HFFc6 (cell line): ENCODE results near the gene ST3GAL3. TPM values are rescaled to one million over a fixed set of nuclear protein-coding genes. Genes with fewer than 3 reads are reported as not detected.

Experiments
- DNase-seq: peaks from one replicate; pipeline ENCODE4 v3.0.0-alpha.2; 2018
- H3K27ac Mint-ChIP-seq: 2 replicates; pipeline ENCODE4 v1.8.0; 2020; ENCODE audit warnings: mild to moderate bottlenecking, mixed read lengths
- H3K27me3 Mint-ChIP-seq: 2 replicates; pipeline ENCODE4 v1.8.0; 2021; ENCODE audit warnings: mild to moderate bottlenecking, moderate library complexity, mixed read lengths; ENCODE audit not compliant: insufficient read depth
- H3K36me3 Mint-ChIP-seq: 2 replicates; pipeline ENCODE4 v1.8.0; 2021; ENCODE audit warnings: low read depth, mixed read lengths
- H3K4me1 Mint-ChIP-seq: 2 replicates; pipeline ENCODE4 v1.8.0; 2020; ENCODE audit warnings: low read depth, mixed read lengths
- H3K4me3 Mint-ChIP-seq: 2 replicates; pipeline ENCODE4 v1.8.0; 2020; ENCODE audit warnings: mild to moderate bottlenecking, moderate library complexity, mixed read lengths
- H3K9me3 Mint-ChIP-seq: 2 replicates; pipeline ENCODE4 v1.8.0; 2020; ENCODE audit warnings: mild to moderate bottlenecking, mixed read lengths
- total RNA-seq, 6 experiments: library from RNA; stranded (reverse); fragmentation: NEBNext Ultra II Directional; extraction: Animal tissue kit (Norgen Biotek cat#: 25700); gene quantifications; 2 replicates in 1 of 6; 3 replicates in 5 of 6; pipeline ENCODE4 v1.2.3, GENCODE V29; 2021
- TF ChIP-seq, protein P1 (sequence below): fragments of 200-600 bp; sonication (generic); IDR thresholded peaks from 2 replicates; pipeline ENCODE4 v1.5.0; 2021; ENCODE audit warnings: antibody characterized with exemption, mild to moderate bottlenecking

The ST3GAL3 gene
- total RNA-seq, 6 experiments from 2014 or later, result 15.2 to 22.3 (median 18.0) TPM

DNA sequence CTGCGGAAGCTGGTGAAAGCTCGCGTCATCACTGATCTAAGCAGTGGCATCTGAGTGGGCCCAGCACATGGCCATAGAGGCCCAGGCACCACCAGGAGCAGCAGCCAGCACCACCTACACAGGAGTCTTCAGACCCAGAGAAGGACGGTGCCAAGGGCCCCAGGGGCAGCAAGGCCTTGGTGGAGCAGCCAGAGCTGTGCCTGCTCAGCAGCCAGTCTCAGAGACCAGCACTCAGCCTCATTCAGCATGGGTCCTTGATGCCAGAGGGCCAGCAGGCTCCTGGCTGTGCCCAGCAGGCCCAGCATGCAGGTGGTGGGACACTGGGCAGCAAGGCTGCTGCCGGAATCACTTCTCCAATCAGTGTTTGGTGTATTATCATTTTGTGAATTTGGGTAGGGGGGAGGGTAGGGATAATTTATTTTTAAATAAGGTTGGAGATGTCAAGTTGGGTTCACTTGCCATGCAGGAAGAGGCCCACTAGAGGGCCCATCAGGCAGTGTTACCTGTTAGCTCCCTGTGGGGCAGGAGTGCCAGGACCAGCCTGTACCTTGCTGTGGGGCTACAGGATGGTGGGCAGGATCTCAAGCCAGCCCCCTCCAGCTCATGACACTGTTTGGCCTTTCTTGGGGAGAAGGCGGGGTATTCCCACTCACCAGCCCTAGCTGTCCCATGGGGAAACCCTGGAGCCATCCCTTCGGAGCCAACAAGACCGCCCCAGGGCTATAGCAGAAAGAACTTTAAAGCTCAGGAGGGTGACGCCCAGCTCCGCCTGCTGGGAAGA, 223.0 kb downstream of the ST3GAL3 start:
- Mint-ChIP-seq H3K9me3 (peaks cover 12% of the 10 kb centered on the region), H3K36me3 (peaks cover 35% of the 10 kb centered on the region), H3K27me3 (peaks cover 3% of the 10 kb centered on the region; the same call in 1 of the 2 replicates), H3K4me1 (peaks cover 38% of the 10 kb centered on the region), H3K4me3 (no peak overlapping the region), H3K27ac (no peak overlapping the region)
- DNase-seq, result no peak
- TF ChIP-seq, protein P1, sequence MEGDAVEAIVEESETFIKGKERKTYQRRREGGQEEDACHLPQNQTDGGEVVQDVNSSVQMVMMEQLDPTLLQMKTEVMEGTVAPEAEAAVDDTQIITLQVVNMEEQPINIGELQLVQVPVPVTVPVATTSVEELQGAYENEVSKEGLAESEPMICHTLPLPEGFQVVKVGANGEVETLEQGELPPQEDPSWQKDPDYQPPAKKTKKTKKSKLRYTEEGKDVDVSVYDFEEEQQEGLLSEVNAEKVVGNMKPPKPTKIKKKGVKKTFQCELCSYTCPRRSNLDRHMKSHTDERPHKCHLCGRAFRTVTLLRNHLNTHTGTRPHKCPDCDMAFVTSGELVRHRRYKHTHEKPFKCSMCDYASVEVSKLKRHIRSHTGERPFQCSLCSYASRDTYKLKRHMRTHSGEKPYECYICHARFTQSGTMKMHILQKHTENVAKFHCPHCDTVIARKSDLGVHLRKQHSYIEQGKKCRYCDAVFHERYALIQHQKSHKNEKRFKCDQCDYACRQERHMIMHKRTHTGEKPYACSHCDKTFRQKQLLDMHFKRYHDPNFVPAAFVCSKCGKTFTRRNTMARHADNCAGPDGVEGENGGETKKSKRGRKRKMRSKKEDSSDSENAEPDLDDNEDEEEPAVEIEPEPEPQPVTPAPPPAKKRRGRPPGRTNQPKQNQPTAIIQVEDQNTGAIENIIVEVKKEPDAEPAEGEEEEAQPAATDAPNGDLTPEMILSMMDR, result peak; percentile 66

DNA sequence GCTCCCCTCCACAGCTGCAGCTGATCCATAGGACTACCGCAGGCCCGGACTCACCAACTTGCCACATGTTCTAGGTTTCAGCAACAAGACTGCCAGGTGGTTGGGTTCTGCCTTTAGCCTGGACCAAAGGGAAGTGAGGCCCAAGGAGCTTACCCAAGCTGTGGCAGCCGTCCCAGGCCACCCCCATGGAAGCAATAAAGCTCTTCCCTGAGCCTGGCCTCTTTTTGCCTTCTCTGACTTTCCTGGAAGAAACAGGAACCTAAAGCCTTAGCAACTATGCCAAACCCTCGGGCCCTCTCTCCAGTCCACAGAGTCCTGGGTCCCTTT, 223.6 kb downstream of the ST3GAL3 start:
- no peak for DNase-seq
- Mint-ChIP-seq H3K27me3 (peaks cover 3% of the 10 kb centered on the region; the same call in 1 of the 2 replicates), H3K36me3 (peaks cover 30% of the 10 kb centered on the region), H3K27ac (no peak overlapping the region), H3K9me3 (peaks cover 12% of the 10 kb centered on the region), H3K4me3 (no peak overlapping the region), H3K4me1 (peaks cover 38% of the 10 kb centered on the region)
- TF ChIP-seq, protein P1, result no peak

DNA sequence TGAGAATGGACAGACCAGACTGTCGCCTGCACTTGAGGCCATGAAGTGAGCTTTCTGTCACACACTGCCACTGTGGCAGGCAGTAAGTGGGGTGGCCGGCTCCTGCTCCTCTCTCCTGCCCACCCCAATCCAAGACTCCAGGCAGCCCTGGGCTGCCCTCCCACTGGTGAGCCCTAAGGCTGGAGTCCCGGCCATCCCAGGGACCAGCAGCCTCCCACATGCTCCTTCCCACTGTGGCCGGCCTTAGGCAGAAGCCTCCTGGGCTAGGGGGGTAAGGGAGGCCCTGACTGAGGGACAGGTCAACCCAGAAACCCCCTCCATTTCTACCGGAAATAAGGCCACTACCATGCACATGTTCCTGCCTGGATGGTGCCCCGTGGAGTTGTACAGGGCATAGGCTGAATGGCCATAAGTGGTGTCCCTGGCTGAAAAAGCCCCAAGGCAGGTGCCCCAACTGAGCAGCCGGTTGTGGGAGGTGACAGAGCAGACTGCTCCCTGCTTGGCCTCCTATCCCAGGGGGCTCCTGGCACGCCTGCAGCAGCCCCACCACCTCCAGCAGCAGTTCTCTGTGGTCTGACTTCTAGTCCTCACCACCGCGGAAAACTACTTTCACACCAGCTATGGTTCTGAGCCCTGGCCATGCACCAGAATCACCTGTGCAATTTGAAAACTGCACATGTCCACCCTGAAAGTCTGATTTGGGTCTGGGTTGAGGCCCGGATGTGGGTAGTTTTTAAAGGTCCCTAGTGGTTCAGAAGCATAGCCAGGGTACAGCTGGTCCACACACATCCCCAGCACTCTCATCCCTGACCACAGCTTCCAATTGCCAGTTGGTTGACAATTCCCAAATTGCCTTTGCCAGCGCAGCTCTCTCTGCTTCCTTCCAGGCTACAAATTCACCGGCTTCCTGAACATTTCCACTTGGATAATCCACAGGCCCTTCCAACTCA, 224.7 kb downstream of the ST3GAL3 start:
- Mint-ChIP-seq H3K27me3 (peaks cover 3% of the 10 kb centered on the region; the same call in 1 of the 2 replicates), H3K36me3 (peaks cover 22% of the 10 kb centered on the region), H3K9me3 (peaks cover 12% of the 10 kb centered on the region), H3K27ac (no peak overlapping the region; the same call in 1 of the 2 replicates), H3K4me1 (peaks cover 38% of the 10 kb centered on the region), H3K4me3 (no peak overlapping the region)
- DNase-seq, result no peak
- TF ChIP-seq, protein P1, result no peak

DNA sequence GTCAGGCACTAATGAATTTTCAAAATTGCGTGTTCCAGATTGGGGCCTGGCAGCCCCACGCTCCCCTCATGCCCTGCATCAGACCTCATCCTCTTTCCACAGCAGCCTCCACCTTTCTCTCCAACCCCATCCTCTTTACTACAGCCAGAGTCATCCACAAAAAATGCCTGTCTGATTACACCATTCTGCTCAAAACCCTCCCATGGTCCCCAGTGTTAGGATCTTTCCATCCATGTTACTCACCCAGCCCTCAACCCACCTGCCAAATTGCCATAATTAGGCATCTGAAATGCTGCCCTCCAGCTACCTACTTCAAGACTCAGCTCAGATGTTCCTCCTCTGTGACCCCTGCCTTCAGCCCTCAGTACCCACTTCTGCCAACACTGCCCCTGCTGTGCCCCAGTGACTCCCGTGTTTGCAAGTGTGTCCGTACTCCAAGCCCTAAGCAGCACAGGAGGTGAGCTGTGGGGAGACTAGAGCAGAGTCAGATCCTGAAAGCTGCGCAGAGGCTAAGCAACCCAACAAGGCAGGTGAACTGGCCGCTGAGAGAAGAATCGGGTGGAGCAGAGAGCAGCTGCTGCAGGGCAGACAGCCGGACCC, 225.6 kb downstream of the ST3GAL3 start:
- Mint-ChIP-seq H3K4me1 (peaks cover 32% of the 10 kb centered on the region), H3K4me3 (peak overlapping the region; percentile 69), H3K36me3 (peaks cover 14% of the 10 kb centered on the region), H3K27ac (peak overlapping the region; percentile 32), H3K9me3 (peaks cover 7% of the 10 kb centered on the region), H3K27me3 (no peaks in the 10 kb centered on the region)
- DNase-seq, result peak; percentile 46
- TF ChIP-seq, protein P1, result no peak

DNA sequence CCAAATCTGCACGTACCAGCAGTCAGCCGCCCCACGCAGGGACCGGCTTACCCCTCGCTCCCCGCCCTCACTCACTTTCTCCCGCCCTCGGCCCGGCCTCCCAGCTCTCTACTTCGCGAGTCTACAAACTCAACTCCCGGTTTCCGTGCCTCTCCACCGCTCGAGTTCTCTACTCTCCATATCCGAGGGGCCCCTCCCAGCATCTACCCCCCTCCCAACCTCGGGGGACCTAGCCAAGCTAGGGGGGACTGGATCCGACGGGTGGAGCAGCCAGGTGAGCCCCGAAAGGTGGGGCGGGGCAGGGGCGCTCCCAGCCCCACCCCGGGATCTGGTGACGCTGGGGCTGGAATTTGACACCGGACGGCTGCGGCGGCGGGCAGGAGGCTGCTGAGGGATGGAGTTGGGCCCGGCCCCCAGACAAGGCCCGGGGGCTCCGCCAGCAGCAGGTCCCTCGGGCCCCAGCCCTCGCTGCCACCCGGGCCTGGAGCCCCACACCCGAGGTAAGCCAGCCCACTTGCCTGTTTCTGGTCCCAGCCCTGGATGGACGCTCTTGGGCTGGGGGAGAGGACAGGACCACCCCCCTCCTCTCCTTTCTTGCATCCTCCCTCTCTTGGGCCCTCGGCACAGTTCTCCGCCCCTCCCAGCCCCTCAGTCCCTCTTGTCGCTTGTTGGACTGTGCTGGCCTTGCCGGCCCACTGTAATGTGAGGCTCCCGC, 226.2 kb downstream of the ST3GAL3 start, which contains the start of gene ARTN:
ARTN (plus strand) TSS at position 416 of the 715 bp plus-strand sequence. CDS start 1,856 bp downstream, outside the sequence.
- H3K27ac Mint-ChIP-seq, result peak within 1 kb of the TSS; percentile 38
- peaks cover 6% of the 10 kb centered on the region for H3K9me3 Mint-ChIP-seq
- DNase-seq, result no peak
- TF ChIP-seq, protein P1, result no peak
- peaks cover 12% of the 10 kb centered on the region for H3K36me3 Mint-ChIP-seq
- H3K27me3 Mint-ChIP-seq, result no peaks in the 10 kb centered on the region
- peaks cover 31% of the 10 kb centered on the region for H3K4me1 Mint-ChIP-seq
- peak within 1 kb of the TSS; percentile 69 for H3K4me3 Mint-ChIP-seq
